SH-SY5Y (cell line): ENCODE data around the gene DOK3.

Experiments used
- GATA2 ChIP-seq: IDR thresholded peaks from 2 replicates; pipeline ENCODE4 v1.6.1; 2011; ENCODE audit warnings: mild to moderate bottlenecking, low read depth, low read length
- GATA3 ChIP-seq: IDR thresholded peaks from 2 replicates; pipeline ENCODE4 v1.6.1; 2011; ENCODE audit warnings: low read depth, mild to moderate bottlenecking, low read length, moderate library complexity

The DOK3 gene

GRCh38 chr5:177453852-177454396, 55.7 kb downstream of the DOK3 start:
- TF ChIP-seq GATA2 (no peak), GATA3 (no peak)

- TF ChIP-seq GATA3 (no peak), GATA2 (peak; percentile 30; the same call in 1 of the 2 replicates)
Observed at GRCh38 chr5:177452688-177453638, 56.7 kb downstream of the DOK3 start.
